ENCODE measurements around the gene SHISA5. TPM values are rescaled to one million over a fixed set of nuclear protein-coding genes. Genes with fewer than 3 reads are reported as not detected.

The SHISA5 gene
- total and polyA plus RNA-seq, 4 donors: 40.9 to 123 (median 120) TPM

GRCh38 chr3:48423883-48424695 lies 79.9 kb downstream of the SHISA5 start:
- DNase-seq (ENCODE audit: low read depth in 4 of 6, low spot score in 6 of 6): no peak
- H3K27ac ChIP-seq (ENCODE audit: low read depth, low read length): no peak overlapping the region
- no peaks in the 10 kb centered on the region for H3K9me3 ChIP-seq (ENCODE audit: control insufficient read depth, insufficient read depth, low read length)
- H3K36me3 ChIP-seq (ENCODE audit: control insufficient read depth, insufficient read depth, low read length): peaks cover 65% of the 10 kb centered on the region
- H3K4me1 ChIP-seq (ENCODE audit: control insufficient read depth, insufficient read depth, low read length): peaks cover 60% of the 10 kb centered on the region
- WGBS (ENCODE audit: insufficient coverage): 86% methylated on average over 23 of the region's 27 CpGs
- H3K27me3 ChIP-seq (ENCODE audit: control insufficient read depth, insufficient read depth, low read length): no peaks in the 10 kb centered on the region
- no peak overlapping the region for H3K4me3 ChIP-seq (ENCODE audit: low read depth, low read length)

- WGBS (ENCODE audit: insufficient coverage): 83% methylated on average over 25 of the region's 25 CpGs
- peaks cover 58% of the 10 kb centered on the region for H3K4me1 ChIP-seq (ENCODE audit: control insufficient read depth, insufficient read depth, low read length)
- H3K27me3 ChIP-seq (ENCODE audit: control insufficient read depth, insufficient read depth, low read length): no peaks in the 10 kb centered on the region
- H3K27ac ChIP-seq (ENCODE audit: low read depth, low read length): no peak overlapping the region
- H3K9me3 ChIP-seq (ENCODE audit: control insufficient read depth, insufficient read depth, low read length): no peaks in the 10 kb centered on the region
- H3K4me3 ChIP-seq (ENCODE audit: low read depth, low read length): no peak overlapping the region
- peaks cover 72% of the 10 kb centered on the region for H3K36me3 ChIP-seq (ENCODE audit: control insufficient read depth, insufficient read depth, low read length)
- no peak for DNase-seq (ENCODE audit: low read depth in 4 of 6, low spot score in 6 of 6)
These were observed 80.6 kb downstream of the SHISA5 start for GRCh38 chr3:48423241-48423882.

GRCh38 chr3:48422681-48423080 lies 81.3 kb downstream of the SHISA5 start:
- no peak for DNase-seq (ENCODE audit: low read depth in 4 of 6, low spot score in 6 of 6)
- WGBS (ENCODE audit: insufficient coverage): 94% methylated on average over 8 of the region's 8 CpGs
- H3K27me3 ChIP-seq (ENCODE audit: control insufficient read depth, insufficient read depth, low read length): no peaks in the 10 kb centered on the region
- H3K4me3 ChIP-seq (ENCODE audit: low read depth, low read length): no peak overlapping the region
- H3K36me3 ChIP-seq (ENCODE audit: control insufficient read depth, insufficient read depth, low read length): peaks cover 79% of the 10 kb centered on the region
- no peaks in the 10 kb centered on the region for H3K9me3 ChIP-seq (ENCODE audit: control insufficient read depth, insufficient read depth, low read length)
- H3K27ac ChIP-seq (ENCODE audit: low read depth, low read length): no peak overlapping the region
- H3K4me1 ChIP-seq (ENCODE audit: control insufficient read depth, insufficient read depth, low read length): peaks cover 51% of the 10 kb centered on the region

- Histone ChIP-seq H3K4me3 (ENCODE audit: low read depth, low read length) (no peak overlapping the region), H3K4me1 (ENCODE audit: control insufficient read depth, insufficient read depth, low read length) (peaks cover 47% of the 10 kb centered on the region), H3K27ac (ENCODE audit: low read depth, low read length) (no peak overlapping the region), H3K9me3 (ENCODE audit: control insufficient read depth, insufficient read depth, low read length) (no peaks in the 10 kb centered on the region), H3K27me3 (ENCODE audit: control insufficient read depth, insufficient read depth, low read length) (no peaks in the 10 kb centered on the region), H3K36me3 (ENCODE audit: control insufficient read depth, insufficient read depth, low read length) (peaks cover 83% of the 10 kb centered on the region)
- WGBS (ENCODE audit: insufficient coverage): 90% methylated on average over 3 of the region's 3 CpGs
- no peak for DNase-seq (ENCODE audit: low read depth in 4 of 6, low spot score in 6 of 6)
These were observed 81.7 kb downstream of the SHISA5 start for GRCh38 chr3:48422272-48422671.

- Histone ChIP-seq H3K9me3 (ENCODE audit: control insufficient read depth, insufficient read depth, low read length) (no peaks in the 10 kb centered on the region), H3K27ac (ENCODE audit: low read depth, low read length) (no peak overlapping the region), H3K27me3 (ENCODE audit: control insufficient read depth, insufficient read depth, low read length) (no peaks in the 10 kb centered on the region), H3K36me3 (ENCODE audit: control insufficient read depth, insufficient read depth, low read length) (peaks cover 97% of the 10 kb centered on the region), H3K4me3 (ENCODE audit: low read depth, low read length) (no peak overlapping the region), H3K4me1 (ENCODE audit: control insufficient read depth, insufficient read depth, low read length) (peaks cover 30% of the 10 kb centered on the region)
- WGBS (ENCODE audit: insufficient coverage): 92% methylated on average over 14 of the region's 14 CpGs
- no peak for DNase-seq (ENCODE audit: low read depth in 4 of 6, low spot score in 6 of 6)
These were observed 83.4 kb downstream of the SHISA5 start for GRCh38 chr3:48420561-48420960.

GRCh38 chr3:48419597-48419996 lies 84.4 kb downstream of the SHISA5 start:
- Histone ChIP-seq H3K36me3 (ENCODE audit: control insufficient read depth, insufficient read depth, low read length) (peaks cover 97% of the 10 kb centered on the region), H3K27ac (ENCODE audit: low read depth, low read length) (no peak overlapping the region), H3K27me3 (ENCODE audit: control insufficient read depth, insufficient read depth, low read length) (no peaks in the 10 kb centered on the region), H3K9me3 (ENCODE audit: control insufficient read depth, insufficient read depth, low read length) (no peaks in the 10 kb centered on the region), H3K4me1 (ENCODE audit: control insufficient read depth, insufficient read depth, low read length) (peaks cover 20% of the 10 kb centered on the region), H3K4me3 (ENCODE audit: low read depth, low read length) (no peak overlapping the region)
- WGBS (ENCODE audit: insufficient coverage): 96% methylated on average over 17 of the region's 17 CpGs
- DNase-seq (ENCODE audit: low read depth in 4 of 6, low spot score in 6 of 6): no peak

GRCh38 chr3:48419149-48419548 lies 84.8 kb downstream of the SHISA5 start:
- 94% methylated on average over 9 of the region's 9 CpGs for WGBS (ENCODE audit: insufficient coverage)
- H3K4me3 ChIP-seq (ENCODE audit: low read depth, low read length): no peak overlapping the region
- no peak for DNase-seq (ENCODE audit: low read depth in 4 of 6, low spot score in 6 of 6)

GRCh38 chr3:48418651-48419050 lies 85.3 kb downstream of the SHISA5 start:
- no peak for DNase-seq (ENCODE audit: low read depth in 4 of 6, low spot score in 6 of 6)
- Histone ChIP-seq H3K36me3 (ENCODE audit: control insufficient read depth, insufficient read depth, low read length) (peaks cover 97% of the 10 kb centered on the region), H3K27ac (ENCODE audit: low read depth, low read length) (no peak overlapping the region), H3K4me3 (ENCODE audit: low read depth, low read length) (no peak overlapping the region), H3K4me1 (ENCODE audit: control insufficient read depth, insufficient read depth, low read length) (peaks cover 11% of the 10 kb centered on the region), H3K27me3 (ENCODE audit: control insufficient read depth, insufficient read depth, low read length) (no peaks in the 10 kb centered on the region), H3K9me3 (ENCODE audit: control insufficient read depth, insufficient read depth, low read length) (no peaks in the 10 kb centered on the region)
- 90% methylated on average over 7 of the region's 9 CpGs for WGBS (ENCODE audit: insufficient coverage)

More at GRCh38 chr3:48419149-48419548, 84.8 kb downstream of the SHISA5 start:
- Histone ChIP-seq H3K36me3 (ENCODE audit: control insufficient read depth, insufficient read depth, low read length) (peaks cover 97% of the 10 kb centered on the region), H3K27me3 (ENCODE audit: control insufficient read depth, insufficient read depth, low read length) (no peaks in the 10 kb centered on the region), H3K27ac (ENCODE audit: low read depth, low read length) (no peak overlapping the region), H3K4me1 (ENCODE audit: control insufficient read depth, insufficient read depth, low read length) (peaks cover 16% of the 10 kb centered on the region), H3K9me3 (ENCODE audit: control insufficient read depth, insufficient read depth, low read length) (no peaks in the 10 kb centered on the region)

GRCh38 chr3:48418140-48418539 lies 85.8 kb downstream of the SHISA5 start:
- WGBS (ENCODE audit: insufficient coverage): 91% methylated on average over 13 of the region's 17 CpGs
- peaks cover 6% of the 10 kb centered on the region for H3K4me1 ChIP-seq (ENCODE audit: control insufficient read depth, insufficient read depth, low read length)
- H3K27ac ChIP-seq (ENCODE audit: low read depth, low read length): no peak overlapping the region
- H3K9me3 ChIP-seq (ENCODE audit: control insufficient read depth, insufficient read depth, low read length): no peaks in the 10 kb centered on the region
- no peak for DNase-seq (ENCODE audit: low read depth in 4 of 6, low spot score in 6 of 6)
- no peaks in the 10 kb centered on the region for H3K27me3 ChIP-seq (ENCODE audit: control insufficient read depth, insufficient read depth, low read length)
- peaks cover 97% of the 10 kb centered on the region for H3K36me3 ChIP-seq (ENCODE audit: control insufficient read depth, insufficient read depth, low read length)
- H3K4me3 ChIP-seq (ENCODE audit: low read depth, low read length): no peak overlapping the region

All from spinal cord (tissue), 10 donors.